Esophagus muscularis mucosa (tissue), 4 donors: ENCODE data around the gene APOBEC3A.

ENCODE experiments used
- CTCF ChIP-seq, 3 experiments: fragments of 200-600 bp in 2 of 3; fragments of 450-650 bp in 1 of 3; sonication (generic) in 2 of 3; IDR thresholded peaks; one replicate each; pipeline ENCODE4 v1.5.1; 2017 to 2019; ENCODE audit warnings: antibody characterized with exemption in 3 of 3, mild to moderate bottlenecking in 2 of 3, moderate library complexity in 1 of 3
- EP300 ChIP-seq: sonication (generic); formaldehyde crosslinking; IDR thresholded peaks from one replicate; pipeline ENCODE4 v1.6.1; 2017; ENCODE audit warnings: antibody characterized with exemption
- POLR2AphosphoS5 ChIP-seq, 2 donors: sonication (generic); formaldehyde crosslinking; IDR thresholded peaks; one replicate each; pipeline ENCODE4 v1.6.1; 2017; ENCODE audit warnings: antibody characterized with exemption in 2 of 2

- TF ChIP-seq CTCF (IDR thresholded peaks at IDR 0.05) (no peak), EP300 (no peak), POLR2AphosphoS5 (IDR thresholded peaks at IDR 0.05) (no peak)
Observed at GRCh38 chr22:38949889-38950405, 7.5 kb upstream of the APOBEC3A start.
